ENCODE data around the gene DCP1B.
A peak's percentile ranks its signal among the peaks of the same experiment; 100 is the strongest.

Gene DCP1B

GRCh38 chr12:2017546-2018337 is 13.5 kb upstream of the DCP1B start:
- peak in 1 of 2 donors; percentile 22 for ATAC-seq

- peak; percentile 76 to 83 for ATAC-seq
These were observed 12.7 kb upstream of the DCP1B start for GRCh38 chr12:2016862-2017545.

GRCh38 chr12:2014231-2014630 is 10.0 kb upstream of the DCP1B start:
- ATAC-seq = no peak

DNA sequence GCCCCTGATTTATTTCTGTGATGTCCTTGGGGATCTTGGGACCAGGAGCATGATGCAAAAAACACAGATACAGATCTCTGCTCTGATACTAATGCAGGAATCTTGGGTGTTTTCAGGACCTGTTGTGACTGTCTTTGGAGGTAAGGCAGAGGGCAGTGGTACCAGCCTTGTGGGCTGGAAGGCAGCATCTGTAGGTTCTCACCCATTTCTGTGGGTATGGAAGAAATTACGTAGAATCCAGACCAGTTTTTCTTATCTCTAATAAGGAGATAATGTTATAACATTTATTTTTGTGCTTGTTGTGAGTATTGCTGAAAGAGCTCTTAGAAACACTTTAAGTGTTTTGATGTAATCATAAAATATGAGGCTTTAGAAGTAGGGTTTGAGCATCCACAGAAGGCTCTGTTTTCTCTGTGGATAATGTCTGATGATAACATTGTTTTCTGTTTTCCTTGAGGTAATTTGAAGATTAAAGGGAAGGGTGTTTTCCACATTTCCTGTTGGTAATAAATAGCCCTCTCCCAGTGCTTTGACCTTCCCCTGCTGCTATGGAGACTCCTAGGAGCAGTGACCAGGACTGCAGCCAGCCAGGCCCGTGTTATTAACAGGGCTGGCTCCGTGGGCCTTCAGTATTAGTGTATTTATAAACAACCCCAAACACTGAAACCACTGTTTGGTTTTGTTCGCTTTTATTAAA is 9.4 kb upstream of the DCP1B start:
- no peak for ATAC-seq

- no peak for ATAC-seq
These were observed 8.8 kb upstream of the DCP1B start for GRCh38 chr12:2013086-2013485.

DNA sequence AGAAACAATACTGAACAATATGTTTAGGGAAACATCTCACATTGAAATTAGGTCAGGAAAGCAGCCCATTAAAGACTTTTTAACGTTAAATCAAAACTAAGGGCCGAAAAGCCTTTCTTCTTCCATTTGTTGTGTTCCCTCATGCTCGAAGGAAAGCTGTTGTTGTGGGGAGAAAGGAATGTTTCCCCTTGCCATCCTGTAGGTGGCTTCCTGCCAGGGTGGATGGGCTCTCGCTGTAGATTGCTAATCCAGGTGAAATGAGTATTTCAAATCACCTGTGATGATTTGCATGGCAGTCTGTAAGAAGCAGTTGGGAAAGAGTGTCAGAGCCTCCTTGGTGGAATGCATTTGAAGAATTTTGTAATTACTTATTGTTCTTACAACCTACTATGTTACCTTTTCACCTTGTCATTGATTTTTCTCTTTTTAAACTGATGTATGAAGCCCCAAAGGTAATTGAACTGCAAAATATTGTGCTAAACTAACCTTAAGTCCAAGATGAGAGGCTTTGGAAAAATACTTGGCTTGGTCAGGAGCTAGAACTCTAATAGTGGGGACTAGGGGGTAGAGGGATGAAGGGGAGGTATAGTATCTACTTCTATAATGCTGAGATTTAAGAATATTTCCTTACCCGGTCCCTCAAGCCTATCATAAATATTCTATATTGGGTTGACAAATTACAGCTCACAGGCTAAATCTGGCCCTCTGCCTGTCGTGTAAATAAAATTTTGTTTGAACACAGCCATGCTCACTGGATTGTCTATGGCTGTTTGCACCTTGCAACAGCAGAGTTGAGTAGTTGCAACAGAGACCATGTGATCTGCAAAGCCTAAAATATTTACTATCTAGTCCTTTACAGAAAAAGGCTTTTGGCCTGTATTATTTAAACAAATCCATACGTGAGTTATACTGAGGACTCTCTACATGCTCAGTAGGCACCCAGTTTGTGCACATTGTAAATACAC is 7.7 kb upstream of the DCP1B start:
- ATAC-seq = no peak

DNA sequence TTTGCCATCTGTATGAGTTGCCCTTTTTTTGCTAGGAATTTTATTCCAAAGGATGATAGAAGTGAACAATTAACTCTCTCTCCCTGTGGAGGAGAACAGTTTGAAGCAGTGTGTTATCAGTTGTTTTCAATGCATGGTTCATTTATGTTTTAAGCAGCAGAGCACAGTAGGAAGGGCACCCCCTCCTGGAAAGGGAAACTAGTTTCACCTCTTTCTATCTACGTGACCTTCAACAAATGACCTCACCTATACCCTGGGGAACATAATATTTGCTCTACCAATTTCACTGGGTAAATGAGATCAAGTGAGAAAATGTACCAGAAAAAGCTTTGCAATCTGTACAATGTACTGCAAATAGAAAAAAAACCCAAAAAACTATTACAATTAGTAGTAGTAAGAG is 5.4 kb upstream of the DCP1B start:
- no peak for ATAC-seq

- ATAC-seq = no peak
These were observed 4.4 kb upstream of the DCP1B start for GRCh38 chr12:2008677-2009076.

DNA sequence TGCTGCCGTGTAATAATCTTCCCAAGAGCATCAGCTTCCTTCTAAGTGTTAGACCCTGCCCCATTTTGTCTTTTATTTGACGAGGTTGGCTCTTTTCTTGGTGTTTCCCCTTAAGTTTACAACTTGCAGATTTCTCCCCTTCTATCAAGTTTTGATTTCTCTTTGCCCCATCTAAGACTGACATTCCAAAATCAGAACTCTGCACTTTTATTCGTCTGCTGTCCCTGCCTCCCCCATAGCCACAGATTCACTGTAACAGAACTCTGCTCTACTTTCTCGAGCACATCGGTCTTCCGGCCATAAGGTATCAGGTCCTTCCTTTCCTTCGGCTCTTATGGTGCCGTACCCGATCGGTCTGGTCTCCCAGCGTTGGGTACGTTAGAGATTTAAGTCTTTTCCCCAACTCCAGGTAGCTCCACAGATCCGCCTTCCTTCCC is 563 bp downstream of the DCP1B start:
- peak; percentile 2 to 12 for ATAC-seq

DNA sequence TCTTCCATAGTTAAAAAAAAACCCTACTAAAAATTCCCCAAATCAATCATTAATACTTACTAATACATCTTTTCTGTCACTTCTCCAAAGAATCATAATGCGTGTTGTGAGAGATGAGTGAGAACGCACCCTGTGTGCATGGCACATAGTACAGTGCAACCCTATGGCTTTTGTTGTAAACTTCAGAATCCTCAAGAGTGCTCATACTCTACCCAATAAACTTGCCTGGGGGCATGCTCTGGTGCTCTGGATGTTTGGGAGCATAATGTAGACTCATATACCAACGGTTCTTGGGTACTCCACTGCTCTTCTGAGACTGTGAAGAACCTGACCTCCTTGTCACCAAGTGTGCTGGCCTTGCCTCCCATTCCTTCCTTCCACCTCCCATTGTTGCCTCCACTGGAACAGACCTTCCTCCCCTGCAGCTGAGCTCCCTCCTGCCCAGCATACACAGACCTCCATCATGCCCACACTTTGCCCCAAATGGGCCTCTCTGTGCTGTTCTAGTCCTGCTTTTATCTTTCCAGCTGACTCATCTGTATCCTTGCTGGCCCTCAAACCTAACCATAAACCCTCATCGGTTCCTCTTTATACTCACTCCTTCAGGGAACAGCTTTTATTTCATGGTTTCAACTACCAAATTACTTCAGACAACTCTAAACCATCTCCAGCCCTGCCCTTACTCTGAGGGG is 8.9 kb downstream of the DCP1B start:
- peak in 1 of 2 donors; percentile 19 for ATAC-seq

- ATAC-seq = no peak
These were observed 9.7 kb downstream of the DCP1B start for GRCh38 chr12:1994429-1995143.

- ATAC-seq = peak; percentile 87 to 95
These were observed 10.3 kb downstream of the DCP1B start for GRCh38 chr12:1993871-1994371.

- ATAC-seq = peak; percentile 59 to 71
These were observed 10.9 kb downstream of the DCP1B start for GRCh38 chr12:1993341-1993740.

- ATAC-seq = no peak
These were observed 11.5 kb downstream of the DCP1B start for GRCh38 chr12:1992732-1993131.

DNA sequence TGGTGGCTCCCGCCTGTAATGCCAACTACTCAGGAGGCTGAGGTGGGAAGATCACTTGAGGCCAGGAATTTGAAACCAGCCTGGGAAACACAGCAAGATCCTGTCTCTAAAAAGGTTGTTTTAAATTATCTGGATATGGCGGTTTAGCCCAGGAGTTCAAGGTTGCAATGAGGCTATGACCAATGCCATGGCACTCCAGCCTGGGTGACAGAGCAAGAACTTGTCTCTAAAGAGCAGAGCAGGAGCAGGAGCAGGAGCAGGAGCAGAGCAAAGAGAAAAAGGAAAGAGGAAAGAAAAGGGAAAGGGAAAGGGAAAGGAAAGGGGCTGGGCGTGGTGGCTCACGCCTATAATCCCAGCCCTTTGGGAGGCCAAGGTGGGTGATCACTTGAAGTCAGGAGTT is 15.1 kb downstream of the DCP1B start:
- ATAC-seq = no peak

- no peak for ATAC-seq
These were observed 19.5 kb downstream of the DCP1B start for GRCh38 chr12:1984759-1985158.

GRCh38 chr12:1980282-1980681 is 24.0 kb downstream of the DCP1B start:
- no peak for ATAC-seq

- no peak for ATAC-seq
These were observed 26.0 kb downstream of the DCP1B start for GRCh38 chr12:1978078-1978862.

- ATAC-seq = peak in 1 of 2 donors; percentile 27
These were observed 26.7 kb downstream of the DCP1B start for GRCh38 chr12:1977588-1977987.

DNA sequence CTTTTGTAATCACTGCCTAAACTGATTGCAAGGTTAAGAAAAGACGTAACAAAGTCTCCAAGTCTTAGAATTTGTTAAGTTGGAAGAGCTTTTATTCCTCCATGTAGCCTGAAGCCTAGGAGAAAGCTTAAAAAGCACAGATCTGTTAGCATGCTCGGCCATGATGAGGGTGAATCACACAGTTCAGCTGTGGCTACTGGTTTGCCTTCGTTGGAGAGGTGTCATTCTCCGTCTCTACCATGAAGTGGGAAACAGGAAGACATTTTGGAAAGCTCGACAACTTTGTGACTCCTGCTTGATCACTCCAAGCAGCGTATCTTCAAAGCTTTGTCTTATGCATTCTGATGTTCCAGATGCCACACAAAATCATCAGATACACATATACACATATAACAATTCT is 27.1 kb downstream of the DCP1B start:
- no peak for ATAC-seq
